H1 (cell line): Measurements from ENCODE around the gene GNAT2. TPM values are rescaled to one million over a fixed set of nuclear protein-coding genes. Genes with fewer than 3 reads are reported as not detected.

Source experiments
- BACH1 ChIP-seq: IDR thresholded peaks from 2 replicates; pipeline ENCODE4 v1.6.1; 2012; ENCODE audit warnings: low read length, improper control_type of control experiment
- CHD2 ChIP-seq: IDR thresholded peaks from 2 replicates; pipeline ENCODE4 v1.6.1; 2012; ENCODE audit warnings: low read length, improper control_type of control experiment
- CREB1 ChIP-seq: IDR thresholded peaks from 2 replicates; pipeline ENCODE4 v1.6.1; 2012; ENCODE audit warnings: inconsistent platforms
- EGR1 ChIP-seq: IDR thresholded peaks from 2 replicates; pipeline ENCODE4 v1.6.1; 2011; ENCODE audit warnings: low read depth, low read length, borderline replicate concordance
- EP300 ChIP-seq, 2 experiments: IDR thresholded peaks; 1 replicate in 1 of 2; 2 replicates in 1 of 2; pipeline ENCODE4 v1.6.1; 2011 to 2012; ENCODE audit warnings: low read depth in 2 of 2, low read length in 2 of 2, mild to moderate bottlenecking in 2 of 2, borderline replicate concordance in 1 of 2, inconsistent platforms in 1 of 2, moderate library complexity in 1 of 2
- HDAC6 ChIP-seq: IDR thresholded peaks from one replicate; pipeline ENCODE4 v1.7.1; 2012; ENCODE audit warnings: low read depth, mild to moderate bottlenecking, inconsistent platforms, low read length, moderate library complexity
- JUN ChIP-seq: IDR thresholded peaks from 2 replicates; pipeline ENCODE4 v1.6.1; 2011; ENCODE audit warnings: low read depth, mild to moderate bottlenecking, improper control_type of control experiment, low read length
- NRF1 ChIP-seq: IDR thresholded peaks from 2 replicates; pipeline ENCODE4 v1.6.1; 2011; ENCODE audit warnings: mild to moderate bottlenecking, low read depth, low read length, improper control_type of control experiment
- PHF8 ChIP-seq: fragments of 200-600 bp; sonication (generic); conservative IDR thresholded peaks from 2 replicates; pipeline ENCODE4 v1.7.1; 2012; ENCODE audit warnings: low read depth, mild to moderate bottlenecking, inconsistent platforms, low read length, moderate library complexity
- RAD21 ChIP-seq, 2 experiments: IDR thresholded peaks in 1 of 2; conservative IDR thresholded peaks in 1 of 2; 2 replicates each; pipeline ENCODE4 v1.6.1; 2011; ENCODE audit warnings: low read depth in 2 of 2, low read length in 2 of 2, improper control_type of control experiment in 1 of 2, inconsistent platforms in 1 of 2, mild to moderate bottlenecking in 1 of 2, moderate library complexity in 1 of 2
- RFX5 ChIP-seq: IDR thresholded peaks from 2 replicates; pipeline ENCODE4 v1.6.1; 2011; ENCODE audit warnings: low read depth, low read length, improper control_type of control experiment, borderline replicate concordance
- SAP30 ChIP-seq: fragments of 300-600 bp; sonication (generic); IDR thresholded peaks from 2 replicates; pipeline ENCODE4 v1.7.1; 2012; ENCODE audit warnings: low read length, moderate library complexity, mild to moderate bottlenecking, inconsistent platforms; ENCODE audit not compliant: insufficient read depth, insufficient replicate concordance
- SIN3A ChIP-seq, 2 experiments: IDR thresholded peaks in 1 of 2; conservative IDR thresholded peaks in 1 of 2; 2 replicates each; pipeline ENCODE4 v1.6.1; 2011 to 2012; ENCODE audit warnings: low read length in 2 of 2, improper control_type of control experiment in 1 of 2, low read depth in 1 of 2, mild to moderate bottlenecking in 1 of 2
- SP1 ChIP-seq: IDR thresholded peaks from 2 replicates; pipeline ENCODE4 v1.6.1; 2011; ENCODE audit warnings: low read depth, low read length
- SP2 ChIP-seq: IDR thresholded peaks from 2 replicates; pipeline ENCODE4 v1.6.1; 2012; ENCODE audit warnings: mild to moderate bottlenecking, low read length, inconsistent platforms
- SUZ12 ChIP-seq: fragments of 200-600 bp; sonication (generic); IDR thresholded peaks from 2 replicates; pipeline ENCODE4 v1.6.1; 2012; ENCODE audit warnings: mild to moderate bottlenecking, inconsistent platforms, low read length, moderate library complexity, mixed read lengths
- TBP ChIP-seq: IDR thresholded peaks from 2 replicates; pipeline ENCODE4 v1.6.1; 2011; ENCODE audit warnings: low read depth, low read length, improper control_type of control experiment
- polyA plus RNA-seq, 7 experiments: library from polyadenylated mRNA; depleted of rRNA in 3 of 7; stranded (reverse) in 5 of 7; unstranded in 2 of 7; fragments of >200 nt in 5 of 7; fragments of 200-250 nt in 2 of 7; gene quantifications; 1 replicate in 5 of 7; 2 replicates in 1 of 7; 4 replicates in 1 of 7; pipeline versions ENCODE4 v1.2.1 to v1.2.3, GENCODE V29; 2011 to 2013; ENCODE audit warnings: missing spikeins in 2 of 7, mixed read lengths in 2 of 7
- total RNA-seq: library from RNA; stranded (reverse); fragmentation: NEBNext Ultra II Directional; extraction: Animal tissue kit (Norgen Biotek cat#: 25700); gene quantifications from 2 replicates; pipeline ENCODE4 v1.2.1, GENCODE V29; 2021
- TF ChIP-seq, protein P1 (sequence below): IDR thresholded peaks from 2 replicates; pipeline ENCODE4 v1.6.1; 2012; ENCODE audit warnings: inconsistent platforms
- TF ChIP-seq, protein P2 (sequence below): IDR thresholded peaks from 2 replicates; pipeline ENCODE4 v1.6.1; 2012; ENCODE audit warnings: low read length, inconsistent platforms

GNAT2 gene
- total and polyA plus RNA-seq, 2 of the 8 experiments (the other 6 are each of a cell fraction or from before 2014, with no cell fraction given), result 0.05 TPM; not detected in 1

DNA sequence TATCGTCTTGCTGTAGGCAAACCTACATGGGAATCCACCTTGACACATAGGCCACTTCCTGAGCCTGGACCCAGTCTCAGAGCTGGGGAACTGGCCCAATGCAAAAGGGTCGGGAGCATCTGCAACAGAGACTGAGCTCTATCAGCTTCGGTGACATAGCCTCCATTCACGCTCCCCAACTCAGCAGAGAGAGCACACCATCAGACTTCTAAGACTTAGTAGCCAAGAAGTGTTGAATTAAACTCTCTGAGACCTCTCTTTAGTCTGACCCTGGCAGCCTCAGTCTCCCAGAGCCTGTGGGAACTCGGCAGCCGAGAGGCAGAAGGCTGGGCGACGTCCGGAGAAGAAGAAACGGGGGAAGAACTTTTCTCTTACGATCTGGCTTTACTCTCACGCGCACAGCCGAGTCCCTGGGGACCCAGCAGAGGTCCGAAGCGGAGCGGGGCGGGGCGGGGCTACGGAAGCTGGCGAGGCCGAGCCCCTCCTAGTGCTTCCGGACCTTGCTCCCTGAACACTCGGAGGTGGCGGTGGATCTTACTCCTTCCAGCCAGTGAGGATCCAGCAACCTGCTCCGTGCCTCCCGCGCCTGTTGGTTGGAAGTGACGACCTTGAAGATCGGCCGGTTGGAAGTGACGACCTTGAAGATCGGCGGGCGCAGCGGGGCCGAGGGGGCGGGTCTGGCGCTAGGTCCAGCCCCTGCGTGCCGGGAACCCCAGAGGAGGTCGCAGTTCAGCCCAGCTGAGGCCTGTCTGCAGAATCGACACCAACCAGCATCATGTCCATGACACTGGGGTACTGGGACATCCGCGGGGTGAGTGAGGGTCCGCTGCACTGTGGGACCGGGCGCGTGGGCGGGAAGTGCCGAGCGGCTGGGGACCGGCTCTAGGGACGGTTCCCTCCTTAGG is 36.5 kb upstream of the GNAT2 start, which contains the start of gene GSTM4 (continued):
- TF ChIP-seq TBP, result 0 out of 2 replicates have a peak, but pooled peaks have one; percentile 57
- TF ChIP-seq NRF1, result no peak
- TF ChIP-seq EP300 (IDR thresholded peaks at IDR 0.05; ENCODE audit: borderline replicate concordance in 1 of 2, low read depth in 2 of 2, low read length in 2 of 2), result 0 out of 3 replicates have a peak, but pooled peaks of 1 of the 2 experiments have one; percentile 22
- 0 out of 2 replicates have a peak, but pooled peaks have one; percentile 28 for TF ChIP-seq CREB1
- TF ChIP-seq SAP30, result no peak
- no peak for TF ChIP-seq EGR1
- TF ChIP-seq PHF8, result no peak
- TF ChIP-seq JUN, result no peak
- TF ChIP-seq BACH1, result peak; percentile 26; the same call in 1 of the 2 replicates
- 0 out of 2 replicates have a peak, but pooled peaks have one; percentile 26 for TF ChIP-seq SP1
- TF ChIP-seq, protein P1, sequence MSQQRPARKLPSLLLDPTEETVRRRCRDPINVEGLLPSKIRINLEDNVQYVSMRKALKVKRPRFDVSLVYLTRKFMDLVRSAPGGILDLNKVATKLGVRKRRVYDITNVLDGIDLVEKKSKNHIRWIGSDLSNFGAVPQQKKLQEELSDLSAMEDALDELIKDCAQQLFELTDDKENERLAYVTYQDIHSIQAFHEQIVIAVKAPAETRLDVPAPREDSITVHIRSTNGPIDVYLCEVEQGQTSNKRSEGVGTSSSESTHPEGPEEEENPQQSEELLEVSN, result peak; percentile 42; the same call in 1 of the 2 replicates
- no peak; a peak in 1 of 4 replicates for TF ChIP-seq RAD21 (IDR thresholded peaks at IDR 0.05 in 1 of 2, conservative IDR thresholded peaks at IDR 0.05 in 1 of 2; ENCODE audit: low read depth in 2 of 2, low read length in 2 of 2)
- TF ChIP-seq SP2, result no peak
- TF ChIP-seq, protein P2, sequence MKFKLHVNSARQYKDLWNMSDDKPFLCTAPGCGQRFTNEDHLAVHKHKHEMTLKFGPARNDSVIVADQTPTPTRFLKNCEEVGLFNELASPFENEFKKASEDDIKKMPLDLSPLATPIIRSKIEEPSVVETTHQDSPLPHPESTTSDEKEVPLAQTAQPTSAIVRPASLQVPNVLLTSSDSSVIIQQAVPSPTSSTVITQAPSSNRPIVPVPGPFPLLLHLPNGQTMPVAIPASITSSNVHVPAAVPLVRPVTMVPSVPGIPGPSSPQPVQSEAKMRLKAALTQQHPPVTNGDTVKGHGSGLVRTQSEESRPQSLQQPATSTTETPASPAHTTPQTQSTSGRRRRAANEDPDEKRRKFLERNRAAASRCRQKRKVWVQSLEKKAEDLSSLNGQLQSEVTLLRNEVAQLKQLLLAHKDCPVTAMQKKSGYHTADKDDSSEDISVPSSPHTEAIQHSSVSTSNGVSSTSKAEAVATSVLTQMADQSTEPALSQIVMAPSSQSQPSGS, result no peak
- no peak for TF ChIP-seq SUZ12
- TF ChIP-seq RFX5, result no peak
- TF ChIP-seq HDAC6, result no peak
- TF ChIP-seq SIN3A (conservative IDR thresholded peaks at IDR 0.05 in 1 of 2, IDR thresholded peaks at IDR 0.05 in 1 of 2; ENCODE audit: low read depth in 1 of 2, low read length in 2 of 2), result peak in 1 of 2 experiments; percentile 55; a peak in 2 of 4 replicates
- TF ChIP-seq CHD2, result no peak
